AG08396 (cell line): ENCODE data around the gene AREG.
A peak's percentile ranks its signal among the peaks of the same experiment; 100 is the strongest.
"Not testable (repeated sequence)": the region's sequence is repeated elsewhere in the genome, so short reads cannot be mapped to it uniquely, and the experiment has no call there.

Source experiments
- DNase-seq: peaks from one replicate; pipeline ENCODE4 v3.0.0; 2012; ENCODE audit warnings: low spot score, mixed read lengths

Gene AREG

GRCh38 chr4:74444891-74445642 is at the start of gene AREG:
Gene AREG, plus strand, starts transcription at chr4:74445136. Its CDS starts 210 bp downstream, at chr4:74445346.
- DNase-seq: peak; percentile 73

GRCh38 chr4:74395633-74396032 is 49.3 kb upstream of the AREG start:
- peak; percentile 12 for DNase-seq

DNA sequence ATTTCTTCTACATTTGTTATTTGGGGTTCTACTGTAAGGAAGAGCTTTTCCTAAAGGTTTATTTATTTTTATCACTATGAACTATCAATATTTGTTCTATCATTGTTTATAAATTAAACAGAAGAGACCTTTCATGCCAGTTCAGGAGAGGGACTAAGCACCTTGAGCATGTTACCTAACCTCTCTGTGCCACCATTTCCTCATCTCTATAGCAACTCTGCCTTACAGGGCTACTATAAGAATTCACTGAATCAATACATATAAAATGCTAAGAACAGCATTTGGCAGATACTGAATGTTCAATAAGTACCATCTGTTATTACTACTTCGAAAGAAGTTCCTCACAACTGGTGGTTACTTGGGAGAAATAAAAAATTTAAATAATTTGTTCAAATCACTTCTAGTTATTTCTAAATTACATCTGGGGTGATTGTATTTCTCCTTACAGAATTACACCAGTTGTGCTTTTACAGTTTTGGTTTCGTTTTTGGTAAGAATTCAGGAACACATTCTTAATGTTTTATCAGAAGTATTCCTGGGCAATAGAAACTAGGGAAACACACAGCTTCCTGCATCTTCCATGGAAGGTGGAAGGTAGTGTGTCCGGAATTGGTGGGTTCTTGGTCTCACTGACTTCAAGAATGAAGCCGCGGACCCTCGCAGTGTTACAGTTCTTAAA is 47.0 kb upstream of the AREG start:
- no peak for DNase-seq

GRCh38 chr4:74398894-74399589 is 45.9 kb upstream of the AREG start:
- DNase-seq: not testable (repeated sequence)

- no peak for DNase-seq
Measured at GRCh38 chr4:74400395-74400794, 44.5 kb upstream of the AREG start.

GRCh38 chr4:74402692-74403456 is 42.1 kb upstream of the AREG start:
- DNase-seq: no peak

DNA sequence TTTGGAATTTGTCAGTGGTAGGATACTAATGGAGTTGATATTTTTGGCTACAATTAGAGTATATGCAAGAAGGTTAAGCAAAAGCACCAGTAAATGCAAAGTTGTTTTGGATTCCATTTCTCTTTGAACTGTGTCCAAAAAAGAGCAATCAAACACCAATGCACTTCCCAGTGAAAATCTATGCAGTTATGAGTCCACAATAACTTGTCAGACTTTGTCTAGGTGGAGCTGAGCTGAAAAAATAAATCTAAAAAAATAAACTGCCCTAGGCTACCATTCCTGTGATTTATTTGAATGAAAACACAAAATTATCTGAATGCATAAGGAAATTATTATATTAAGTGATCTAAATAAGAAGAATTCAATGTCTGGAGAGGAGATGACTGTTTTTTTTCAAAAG is 37.0 kb upstream of the AREG start:
- DNase-seq: no peak

GRCh38 chr4:74408639-74409038 is 36.3 kb upstream of the AREG start:
- DNase-seq: no peak

DNA sequence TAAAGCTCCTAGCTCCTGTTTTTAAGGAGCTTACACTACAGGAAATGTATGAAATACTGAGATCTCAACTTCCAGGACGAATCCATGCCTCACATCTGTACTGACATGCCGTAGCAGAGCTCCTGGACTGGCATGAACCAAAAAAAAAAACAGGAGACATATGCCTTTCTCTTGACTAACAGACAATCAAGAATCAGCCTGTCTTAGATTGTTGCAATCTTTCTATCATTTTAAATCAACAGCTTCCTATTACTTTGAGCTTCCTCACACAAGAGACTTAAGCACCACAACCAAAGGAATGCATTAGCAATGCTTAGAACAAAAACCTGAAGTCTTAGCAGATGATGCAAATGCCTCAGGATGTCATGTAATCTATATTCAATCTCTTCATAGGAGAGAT is 34.7 kb upstream of the AREG start:
- no peak for DNase-seq

- no peak for DNase-seq
Measured at GRCh38 chr4:74412225-74412624, 32.7 kb upstream of the AREG start.

DNA sequence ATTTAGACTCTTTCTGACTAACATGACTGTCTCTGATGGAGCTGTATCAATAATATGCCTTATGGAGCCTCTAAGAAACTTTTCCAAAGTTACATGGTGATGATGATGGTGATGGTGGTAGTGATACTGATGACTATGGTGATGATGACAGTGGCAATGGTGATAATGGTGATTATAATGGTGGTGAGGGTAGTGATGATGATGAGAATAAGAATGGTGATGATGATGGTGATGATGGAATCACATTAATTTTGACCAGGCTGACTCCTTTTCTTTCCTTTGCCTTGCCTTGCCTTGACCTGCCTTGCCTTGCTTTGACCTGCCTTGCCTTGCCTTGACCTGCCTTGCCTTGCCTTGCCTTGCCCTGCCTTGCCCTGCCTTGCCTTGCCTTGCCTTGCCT is 31.7 kb upstream of the AREG start:
- no peak for DNase-seq

GRCh38 chr4:74414149-74414809 is 30.7 kb upstream of the AREG start:
- no peak for DNase-seq

GRCh38 chr4:74415602-74416300 is 29.2 kb upstream of the AREG start:
- no peak for DNase-seq

- peak; percentile 38 for DNase-seq
Measured at GRCh38 chr4:74418063-74418670, 26.8 kb upstream of the AREG start.

GRCh38 chr4:74420863-74421262 is 24.1 kb upstream of the AREG start:
- no peak for DNase-seq

DNA sequence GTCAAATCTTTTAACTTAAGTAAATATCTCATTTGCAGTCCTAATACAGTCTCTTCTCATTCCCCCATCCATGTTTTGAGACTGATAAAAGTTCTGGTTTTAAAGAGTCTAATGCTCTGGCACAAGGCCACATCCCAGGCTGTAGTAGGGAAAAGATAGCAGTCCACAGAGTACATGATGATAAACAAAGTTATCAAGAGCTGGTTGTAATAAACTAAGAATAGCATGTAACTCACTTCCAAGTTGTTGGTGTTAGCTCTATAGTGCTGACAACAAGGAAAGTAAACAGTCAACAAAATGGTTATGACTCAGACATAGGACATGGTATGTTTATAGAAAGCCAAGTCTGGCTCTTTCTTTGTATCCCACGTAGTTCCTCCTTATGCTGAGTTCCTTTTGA is 21.8 kb upstream of the AREG start:
- DNase-seq: peak; percentile 24

DNA sequence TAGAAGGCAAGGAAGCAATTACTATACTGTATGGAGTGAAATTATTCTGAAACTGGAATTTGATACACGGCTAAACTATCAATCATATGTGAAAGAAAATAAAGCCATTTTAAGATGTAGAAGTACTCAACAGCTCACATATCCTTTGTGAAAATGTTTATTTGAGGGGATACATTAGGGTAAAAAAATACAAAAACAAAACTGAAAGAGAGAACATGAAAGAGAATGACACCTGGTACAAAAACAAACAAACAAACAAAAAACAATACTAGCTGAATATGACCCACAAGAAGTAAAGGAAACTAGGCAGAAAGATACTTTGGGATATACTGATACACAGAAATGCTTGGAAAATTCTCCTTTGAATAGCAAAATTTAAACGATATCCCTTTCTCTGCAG is 20.8 kb upstream of the AREG start:
- no peak for DNase-seq

DNA sequence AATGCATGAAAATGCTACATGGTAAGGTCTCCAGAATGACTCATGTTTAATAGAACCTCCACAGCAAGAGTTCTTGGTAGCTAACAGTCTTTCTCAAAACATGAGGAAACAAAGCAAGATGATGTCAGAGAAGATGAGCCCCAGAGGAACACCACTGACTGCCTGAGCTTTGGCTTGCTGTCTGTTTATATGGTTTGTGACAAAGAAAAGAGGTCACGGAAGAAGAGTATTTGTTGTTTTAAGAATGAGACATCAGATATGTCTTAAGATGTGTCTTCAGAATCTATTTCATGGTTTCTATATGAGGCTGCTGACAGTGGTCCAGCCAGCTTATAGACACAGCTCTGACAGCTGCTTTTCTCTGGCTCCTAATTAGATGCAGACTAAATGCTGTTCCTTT is 18.8 kb upstream of the AREG start:
- DNase-seq: no peak

DNA sequence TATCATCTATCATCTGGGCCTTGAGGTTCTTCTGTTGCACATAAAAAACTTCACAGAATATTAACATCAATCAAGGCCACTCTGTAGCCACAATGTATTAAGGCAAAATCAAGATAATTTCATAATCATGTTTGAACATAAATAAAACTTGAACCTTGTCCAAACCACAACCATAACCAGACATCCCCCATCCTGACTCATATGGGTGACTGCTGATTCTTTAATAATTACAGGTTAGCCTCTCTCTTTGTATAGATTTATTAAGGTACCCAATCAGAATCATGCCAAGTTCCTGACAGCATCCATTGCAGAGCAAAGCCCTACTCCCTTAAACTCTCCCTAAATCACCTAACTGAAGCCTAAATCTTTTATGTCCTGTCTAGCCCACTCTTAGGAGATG is 16.7 kb upstream of the AREG start:
- no peak for DNase-seq

GRCh38 chr4:74431113-74431826 is 13.7 kb upstream of the AREG start:
- DNase-seq: no peak
